GM10847 (cell line): ENCODE data around the gene ARMC12.

Source experiments
- POLR2A ChIP-seq: IDR thresholded peaks from 2 replicates; pipeline ENCODE4 v1.6.1; 2011; ENCODE audit not compliant: insufficient read length; ENCODE audit errors: extremely low read depth

The ARMC12 gene

DNA sequence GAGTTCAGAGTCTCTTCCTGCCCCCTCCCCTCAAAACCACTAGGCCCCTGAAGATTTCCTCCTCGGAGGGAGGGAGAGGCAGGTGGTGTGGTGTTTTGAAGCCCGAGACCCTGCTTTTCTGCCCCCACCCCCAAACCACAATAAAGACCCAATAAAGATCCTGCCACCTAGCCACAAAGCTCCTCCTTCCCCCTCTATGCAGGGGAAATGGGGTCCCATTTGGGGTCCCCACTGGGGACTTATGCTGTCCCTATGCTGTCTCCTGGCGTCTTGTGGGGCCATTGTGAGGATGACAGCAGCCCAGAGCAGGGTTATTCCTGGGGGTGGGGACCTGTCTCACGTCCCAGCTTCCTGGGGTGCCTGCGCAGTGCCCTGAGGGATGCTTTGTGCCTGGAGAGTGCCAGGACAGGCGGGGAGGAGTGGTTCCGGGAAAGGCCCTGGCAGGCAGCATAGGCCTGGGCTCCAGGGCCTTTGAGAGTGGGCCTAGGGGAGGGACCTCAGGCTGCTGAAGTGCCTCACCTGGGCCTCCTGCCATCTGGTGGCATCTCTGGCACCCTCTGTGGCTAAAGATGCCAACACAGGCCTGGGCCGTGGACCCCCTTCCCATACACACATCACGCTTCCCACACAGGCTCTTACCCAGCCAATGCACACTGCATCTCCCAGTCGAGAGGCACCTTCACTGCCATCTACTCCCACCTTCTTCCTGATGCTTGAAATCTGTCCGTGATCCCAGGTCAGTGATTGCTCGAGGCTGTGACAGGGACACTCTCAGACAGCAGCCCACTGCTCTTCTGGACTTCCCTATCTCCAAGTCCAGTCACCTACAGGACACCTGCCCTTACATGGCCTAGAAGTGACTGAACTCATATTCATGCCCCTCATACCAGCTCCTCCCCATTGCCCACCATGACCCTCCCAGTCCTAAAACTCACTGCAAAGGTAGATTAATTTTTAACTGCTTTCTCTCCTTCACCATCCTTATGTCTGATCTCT lies 7.9 kb upstream of the ARMC12 start:
- TF ChIP-seq POLR2A = no peak

GRCh38 chr6:35729722-35730121 lies 7.1 kb upstream of the ARMC12 start:
- no peak for TF ChIP-seq POLR2A

DNA sequence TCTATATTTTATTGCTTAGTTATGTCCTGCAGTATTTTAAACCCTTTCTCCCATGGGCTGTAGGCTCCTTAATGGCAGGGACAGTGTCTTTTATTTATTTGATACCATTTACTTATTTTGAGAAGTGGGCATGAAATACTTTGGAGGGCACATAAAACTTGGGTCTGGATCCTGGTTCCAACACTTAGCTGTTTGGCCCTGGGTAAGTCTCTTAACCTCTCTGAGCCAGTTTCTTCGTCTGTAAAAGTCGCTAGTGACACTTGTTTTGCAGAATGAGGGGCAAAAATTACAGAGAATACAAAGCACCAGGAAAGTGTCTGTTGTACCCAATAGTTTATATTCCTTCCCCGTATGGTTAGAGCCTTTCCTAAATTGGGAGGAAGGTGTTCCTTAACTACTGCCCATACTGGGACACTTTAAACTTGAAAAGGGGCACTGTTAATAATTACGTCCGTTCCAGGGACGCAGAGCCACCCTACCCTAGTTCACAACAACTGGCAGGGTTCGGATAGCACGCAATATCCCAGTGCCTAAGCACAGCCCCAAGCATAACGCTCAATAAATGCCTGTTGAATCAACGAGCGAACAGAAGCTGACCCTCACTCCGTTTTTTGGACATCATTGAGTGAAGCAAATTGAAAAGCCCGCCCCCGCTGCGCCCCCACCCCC lies 6.0 kb upstream of the ARMC12 start:
- no peak for TF ChIP-seq POLR2A

DNA sequence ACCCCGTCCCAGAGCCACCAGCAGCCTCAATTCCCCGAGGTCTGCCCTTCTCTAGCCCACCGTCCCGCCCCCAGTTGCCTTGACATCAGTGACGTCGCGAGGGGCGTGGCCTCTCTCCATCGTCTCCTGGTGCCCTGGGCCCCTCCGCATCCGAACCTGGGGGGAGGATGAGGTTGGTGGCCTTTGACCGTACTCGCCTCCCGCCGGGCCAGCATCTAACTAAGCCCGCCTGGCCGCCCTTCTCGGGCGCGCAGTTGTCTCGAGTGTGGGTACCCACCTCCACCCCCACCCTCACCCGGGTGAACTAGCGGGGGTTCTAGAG lies 5.5 kb upstream of the ARMC12 start:
- peak; percentile 61 for TF ChIP-seq POLR2A

- TF ChIP-seq POLR2A = peak; percentile 31
Measured at GRCh38 chr6:35731736-35732532, 4.9 kb upstream of the ARMC12 start.

DNA sequence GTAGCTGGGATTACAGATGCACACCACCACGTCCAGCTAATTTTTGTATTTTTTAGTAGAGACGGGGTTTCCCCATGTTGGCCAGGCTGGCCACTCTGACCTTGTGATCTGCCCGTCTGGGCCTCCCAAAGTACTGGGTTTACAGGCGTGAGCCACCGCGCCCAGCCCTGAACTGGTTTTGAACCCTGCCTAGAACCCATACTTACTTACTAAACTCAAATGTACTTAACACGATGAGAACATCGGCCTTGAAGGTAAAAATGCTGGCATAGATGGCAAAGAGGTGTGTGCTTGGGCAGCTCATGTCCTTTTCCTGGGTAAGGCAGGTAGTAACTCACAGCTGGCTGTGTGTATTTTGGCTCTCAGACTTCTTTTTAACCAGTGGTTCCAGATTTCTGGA lies 3.2 kb upstream of the ARMC12 start:
- no peak for TF ChIP-seq POLR2A

DNA sequence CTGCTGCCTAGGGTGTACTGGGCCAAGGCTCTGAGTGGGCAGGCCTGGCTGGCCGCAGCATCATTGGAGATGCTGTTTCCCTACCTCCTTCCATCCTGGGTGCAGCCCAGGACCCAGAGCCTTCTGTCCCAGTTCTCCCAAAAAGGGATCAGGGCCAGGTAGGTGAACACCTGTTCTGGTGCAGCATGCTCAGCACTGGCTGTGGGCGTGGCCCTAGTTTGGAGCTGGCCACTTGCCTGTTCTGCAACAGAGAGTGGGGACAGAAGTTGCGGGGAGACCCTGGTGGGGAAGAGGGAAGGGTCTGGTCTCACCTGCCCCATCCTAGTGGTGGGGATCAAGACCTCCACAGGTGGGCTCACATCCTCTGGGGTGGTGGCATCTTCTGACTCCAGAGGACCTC lies 1.4 kb upstream of the ARMC12 start:
- no peak for TF ChIP-seq POLR2A

DNA sequence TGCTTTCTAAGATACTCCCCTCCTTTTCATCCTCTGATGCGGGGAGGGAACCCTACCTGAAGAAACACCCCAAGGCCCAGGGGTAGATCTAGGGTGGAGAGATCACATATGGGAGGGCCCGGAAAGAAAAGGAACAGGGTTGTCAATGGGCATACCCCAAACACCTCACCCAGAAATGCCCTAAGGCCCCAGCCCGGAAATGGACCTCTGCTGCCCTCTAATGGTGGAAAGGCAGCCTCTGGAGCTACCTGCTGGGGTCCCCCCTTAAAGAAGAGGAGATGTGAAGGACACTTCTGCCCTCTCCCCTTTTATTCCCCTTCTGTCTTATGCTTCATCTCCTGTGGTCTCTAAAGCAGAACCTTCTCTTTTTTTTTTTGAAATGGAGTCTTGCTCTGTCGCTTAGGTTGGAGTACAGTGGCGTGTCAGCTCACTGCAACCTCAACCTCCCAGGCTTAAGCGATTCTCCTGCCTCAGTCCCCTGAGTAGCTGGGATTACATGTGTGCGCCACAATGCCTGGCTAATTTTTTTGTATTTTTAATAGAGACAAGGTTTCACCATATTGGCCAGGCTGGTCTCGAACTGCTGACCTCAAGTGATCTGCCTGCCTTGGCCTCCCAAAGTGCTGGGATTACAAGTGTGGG lies 458 bp upstream of the ARMC12 start:
- no peak for TF ChIP-seq POLR2A

GRCh38 chr6:35737413-35738211 lies 780 bp downstream of the ARMC12 start:
- TF ChIP-seq POLR2A = no peak

GRCh38 chr6:35739645-35740524 lies 3.1 kb downstream of the ARMC12 start:
- no peak for TF ChIP-seq POLR2A

DNA sequence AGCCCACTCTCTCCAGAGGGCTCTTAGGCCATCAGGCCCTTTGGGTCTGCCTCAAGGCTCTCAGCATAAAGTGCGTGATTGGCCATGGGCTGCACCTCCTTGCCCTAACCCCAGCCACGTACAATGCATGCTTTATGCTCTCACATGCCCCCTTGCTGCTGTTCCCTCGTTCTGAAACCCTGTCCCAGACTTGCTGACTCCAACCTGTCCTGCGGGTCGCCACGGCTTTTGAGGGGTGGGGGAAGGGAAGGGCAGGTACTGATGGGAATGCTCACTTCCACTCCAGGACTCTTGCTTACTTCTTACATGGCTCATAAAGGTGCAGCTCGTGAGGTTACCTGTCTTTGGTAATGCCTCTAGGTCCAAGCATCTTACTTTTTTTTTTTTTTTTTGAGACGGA lies 6.0 kb downstream of the ARMC12 start:
- TF ChIP-seq POLR2A = no peak

DNA sequence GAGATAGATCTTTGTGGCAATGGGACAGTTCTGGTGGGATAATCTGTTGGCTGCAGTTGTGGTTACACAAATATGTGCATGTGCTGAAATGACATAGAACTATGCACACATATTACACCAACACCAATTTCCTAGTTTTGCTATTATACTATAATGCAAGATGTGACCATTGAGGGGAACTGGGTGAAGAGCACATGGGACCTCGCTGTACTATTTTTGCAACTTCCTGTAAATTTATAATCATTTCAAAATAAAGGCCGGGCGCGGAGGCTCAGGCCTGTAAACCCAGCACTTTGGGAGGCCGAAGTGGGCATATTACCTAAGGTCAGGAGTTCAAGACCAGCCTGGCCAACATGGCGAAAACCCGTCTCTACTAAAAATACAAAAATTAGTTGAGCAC lies 8.7 kb downstream of the ARMC12 start:
- no peak for TF ChIP-seq POLR2A

DNA sequence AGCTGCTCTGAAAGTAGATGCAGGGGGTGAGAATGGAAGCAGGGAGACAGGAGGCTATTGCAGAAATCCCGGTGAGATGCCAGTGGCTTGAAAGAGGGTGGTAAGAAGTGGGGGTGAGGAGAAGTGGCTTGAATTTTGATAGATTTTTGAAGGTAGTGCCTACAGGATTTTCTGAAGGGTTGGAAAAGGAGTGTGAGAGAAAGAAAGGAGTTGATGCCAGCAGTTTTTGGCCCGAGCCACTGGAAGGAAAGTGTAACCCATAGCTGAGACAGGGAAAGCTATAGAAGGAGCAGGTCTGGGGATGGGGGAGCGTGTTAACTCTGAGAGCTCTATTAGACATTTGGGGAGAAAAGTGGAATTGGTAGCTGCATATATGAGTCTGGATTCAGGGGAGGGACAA lies 9.7 kb downstream of the ARMC12 start:
- no peak for TF ChIP-seq POLR2A
